ENCODE results near the gene DARS1. TPM values are rescaled to one million over a fixed set of nuclear protein-coding genes. Genes with fewer than 3 reads are reported as not detected.

DARS1 gene
- total and polyA plus RNA-seq, 11 donors = 51.2 to 90.0 (median 58.6) TPM

- Histone ChIP-seq H3K36me3 (no peaks in the 10 kb centered on the region), H3K27ac (no peak overlapping the region), H3K27me3 (no peaks in the 10 kb centered on the region), H3K4me1 (peaks cover 0 to 45% (median 10%) of the 10 kb centered on the region in 12 donors), H3K9me3 (no peaks in the 10 kb centered on the region), H3K4me3 (no peak overlapping the region)
- DNase-seq (no peak), ATAC-seq (no peak)
- WGBS, 4 donors = 75 to 88% (median 85%) methylated on average over 3 of the region's 3 CpGs
- TF ChIP-seq POLR2A (IDR thresholded peaks at IDR 0.05) = no peak
- no peak for TF ChIP-seq CTCF (IDR thresholded peaks at IDR 0.05)
- intact Hi-C loops (cut with DNase I) = no loop called here
Measured at GRCh38 chr2:136004965-136005364, 19.5 kb upstream of the DARS1 start.

- Histone ChIP-seq H3K9me3 (no peaks in the 10 kb centered on the region), H3K27ac (peak overlapping the region in 4 of 12 donors; percentile 11 to 53 (median 34)), H3K27me3 (no peaks in the 10 kb centered on the region), H3K4me1 (peaks cover 0 to 22% (median 12%) of the 10 kb centered on the region in 12 donors), H3K36me3 (no peaks in the 10 kb centered on the region), H3K4me3 (no peak overlapping the region)
- DNase-seq (no peak), ATAC-seq (no peak)
- TF ChIP-seq CTCF (IDR thresholded peaks at IDR 0.05) (no peak), POLR2A (IDR thresholded peaks at IDR 0.05) (no peak)
- intact Hi-C loops (cut with DNase I) = no loop called here
- 92 to 97% (median 96%) methylated on average over 1 of the region's 1 CpG for WGBS, 4 donors
Measured at GRCh38 chr2:136001131-136001530, 15.7 kb upstream of the DARS1 start.

- H3K9me3 ChIP-seq = no peaks in the 10 kb centered on the region
- intact Hi-C loops (cut with DNase I) = no loop called here
- peaks cover 0 to 19% (median 8%) of the 10 kb centered on the region in 12 donors for H3K4me1 ChIP-seq
- no peaks in the 10 kb centered on the region for H3K27me3 ChIP-seq
- 32 to 49% (median 37%) methylated on average over 2 of the region's 2 CpGs for WGBS, 4 donors
- TF ChIP-seq POLR2A (IDR thresholded peaks at IDR 0.05) (no peak), CTCF (IDR thresholded peaks at IDR 0.05) (no peak)
- no peaks in the 10 kb centered on the region for H3K36me3 ChIP-seq
- peak in 3 of 4 donors; percentile 22 to 41 (median 37) for ATAC-seq
- H3K27ac ChIP-seq = peak overlapping the region in 10 of 12 donors; percentile 3 to 72 (median 27)
- DNase-seq = no peak
- H3K4me3 ChIP-seq = no peak overlapping the region
Measured at GRCh38 chr2:136000502-136000901, 15.1 kb upstream of the DARS1 start.

GRCh38 chr2:135999899-136000298, 14.5 kb upstream of the DARS1 start:
- TF ChIP-seq CTCF (IDR thresholded peaks at IDR 0.05) = no peak
- no peak for TF ChIP-seq POLR2A (IDR thresholded peaks at IDR 0.05)
- DNase-seq (no peak), ATAC-seq (peak in 1 of 4 donors; percentile 50)
- intact Hi-C loops (cut with DNase I) = no loop called here
- H3K9me3 ChIP-seq = no peaks in the 10 kb centered on the region
- H3K27ac ChIP-seq = peak overlapping the region in 5 of 12 donors; percentile 11 to 72 (median 48)
- H3K27me3 ChIP-seq = no peaks in the 10 kb centered on the region
- WGBS, 4 donors = 59 to 72% (median 70%) methylated on average over 4 of the region's 4 CpGs
- no peaks in the 10 kb centered on the region for H3K36me3 ChIP-seq
- peaks cover 0 to 19% (median 7%) of the 10 kb centered on the region in 12 donors for H3K4me1 ChIP-seq
- H3K4me3 ChIP-seq = no peak overlapping the region
